ENCODE measurements around the gene PDC.

Gene PDC

GRCh38 chr1:186479162-186479561, 18.2 kb upstream of the PDC start:
- no peaks in the 10 kb centered on the region for H3K4me1 ChIP-seq (ENCODE audit: low read length)
- H2AFZ ChIP-seq (ENCODE audit: low read length) = no peak overlapping the region
- TF ChIP-seq EZH2phosphoT487 (IDR thresholded peaks at IDR 0.05; ENCODE audit: low read length) (no peak), CTCF (IDR thresholded peaks at IDR 0.05; ENCODE audit: low read length) (no peak), EZH2 (optimal IDR thresholded peaks at IDR 0.05; ENCODE audit: low read depth, low read length) (no peak)
- no peaks in the 10 kb centered on the region for H3F3A ChIP-seq (ENCODE audit: insufficient read depth, low read length)
- H3K4me3 ChIP-seq (ENCODE audit: low read length) = no peak overlapping the region
- H3K9ac ChIP-seq (ENCODE audit: low read length) = no peak overlapping the region
- no peaks in the 10 kb centered on the region for H3K9me2 ChIP-seq (replicated peaks; ENCODE audit: insufficient read depth, low read length)
- H4K20me1 ChIP-seq (ENCODE audit: insufficient read depth, low read length) = no peaks in the 10 kb centered on the region
- no peak for DNase-seq
- no peaks in the 10 kb centered on the region for H3K36me3 ChIP-seq (replicated peaks; ENCODE audit: insufficient read depth, low read length)
- no peaks in the 10 kb centered on the region for H3K9me3 ChIP-seq (replicated peaks; ENCODE audit: insufficient read depth, low read length)
- no peaks in the 10 kb centered on the region for H3K79me2 ChIP-seq (ENCODE audit: low read length)
- no peak overlapping the region for H3K27ac ChIP-seq (ENCODE audit: low read length)
- no peaks in the 10 kb centered on the region for H3K27me3 ChIP-seq (replicated peaks; ENCODE audit: insufficient read depth, low read length)
- no peak overlapping the region for H3K4me2 ChIP-seq (ENCODE audit: low read depth, low read length)

DNA sequence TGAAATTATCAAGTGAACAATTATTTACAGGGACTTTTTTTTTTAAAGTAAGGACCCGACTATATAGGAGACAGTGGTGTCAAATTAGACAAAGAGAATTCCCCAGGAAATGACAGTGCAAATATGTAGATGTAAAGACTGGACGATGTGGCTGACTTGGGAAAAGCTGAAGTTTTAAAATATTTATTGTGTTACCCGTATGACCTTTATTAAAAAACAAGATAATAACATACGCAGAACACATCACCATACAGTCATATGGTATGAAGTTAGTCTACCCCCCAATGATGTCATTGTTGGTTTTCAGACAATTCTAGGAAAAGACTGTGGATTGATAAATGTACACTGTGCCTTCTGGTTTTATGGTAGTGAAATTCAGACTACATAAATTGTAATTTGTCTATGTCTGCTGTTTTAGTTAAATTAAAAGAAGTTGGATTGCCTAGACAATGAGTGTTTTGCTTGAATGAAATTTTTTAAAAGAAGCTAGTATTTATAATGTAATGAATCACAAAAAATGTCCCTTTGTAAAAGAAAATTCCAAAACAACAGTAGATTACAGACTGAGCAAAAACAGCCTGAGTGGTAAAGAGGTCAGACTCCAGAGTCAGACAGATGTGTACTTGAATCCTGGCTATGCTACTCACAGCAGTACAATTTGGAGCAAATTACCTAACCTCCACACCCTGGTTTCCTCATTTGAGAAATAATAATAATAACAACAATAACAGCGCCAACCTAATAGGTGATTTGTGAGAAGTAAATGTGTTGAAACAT, 15.5 kb upstream of the PDC start:
- H3K9me2 ChIP-seq (replicated peaks; ENCODE audit: insufficient read depth, low read length) = no peaks in the 10 kb centered on the region
- 0 out of 2 replicates have a peak, but pooled peaks cover 4% of the 10 kb centered on the region for H3K4me1 ChIP-seq (ENCODE audit: low read length)
- H3K9me3 ChIP-seq (replicated peaks; ENCODE audit: insufficient read depth, low read length) = no peaks in the 10 kb centered on the region
- TF ChIP-seq EZH2 (optimal IDR thresholded peaks at IDR 0.05; ENCODE audit: low read depth, low read length) (no peak), EZH2phosphoT487 (IDR thresholded peaks at IDR 0.05; ENCODE audit: low read length) (no peak), CTCF (IDR thresholded peaks at IDR 0.05; ENCODE audit: low read length) (no peak)
- H3K27me3 ChIP-seq (replicated peaks; ENCODE audit: insufficient read depth, low read length) = no peaks in the 10 kb centered on the region
- no peaks in the 10 kb centered on the region for H3K79me2 ChIP-seq (ENCODE audit: low read length)
- no peak overlapping the region for H3K4me3 ChIP-seq (ENCODE audit: low read length)
- H3K4me2 ChIP-seq (ENCODE audit: low read depth, low read length) = no peak overlapping the region
- H3F3A ChIP-seq (ENCODE audit: insufficient read depth, low read length) = no peaks in the 10 kb centered on the region
- no peaks in the 10 kb centered on the region for H3K36me3 ChIP-seq (replicated peaks; ENCODE audit: insufficient read depth, low read length)
- H2AFZ ChIP-seq (ENCODE audit: low read length) = no peak overlapping the region
- no peak for DNase-seq
- H3K27ac ChIP-seq (ENCODE audit: low read length) = no peak overlapping the region
- no peak overlapping the region for H3K9ac ChIP-seq (ENCODE audit: low read length)
- no peaks in the 10 kb centered on the region for H4K20me1 ChIP-seq (ENCODE audit: insufficient read depth, low read length)

DNA sequence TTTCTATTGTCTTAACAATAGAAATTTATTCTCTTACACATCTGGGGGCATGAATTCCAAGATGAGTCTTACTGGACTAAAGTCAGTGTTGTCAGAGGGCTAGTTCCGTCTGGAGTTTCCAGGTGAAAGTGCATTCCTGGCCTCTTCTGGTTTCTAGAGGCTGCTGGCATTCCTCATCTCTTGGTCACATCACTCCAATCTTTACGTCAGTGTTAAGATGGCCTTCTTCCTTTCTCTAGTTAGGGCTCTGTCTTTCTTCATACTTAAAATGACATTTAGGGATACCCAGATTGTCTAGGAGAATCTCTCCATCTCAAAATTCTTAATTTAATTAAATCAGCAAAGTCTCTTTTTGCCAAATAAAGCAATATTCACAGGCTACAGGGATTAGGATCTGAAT, 13.3 kb upstream of the PDC start:
- no peak overlapping the region for H3K27ac ChIP-seq (ENCODE audit: low read length)
- no peaks in the 10 kb centered on the region for H3K9me3 ChIP-seq (replicated peaks; ENCODE audit: insufficient read depth, low read length)
- H3K4me2 ChIP-seq (ENCODE audit: low read depth, low read length) = no peak overlapping the region
- no peak for DNase-seq
- H3K9ac ChIP-seq (ENCODE audit: low read length) = no peak overlapping the region
- no peaks in the 10 kb centered on the region for H3F3A ChIP-seq (ENCODE audit: insufficient read depth, low read length)
- 0 out of 2 replicates have a peak, but pooled peaks cover 4% of the 10 kb centered on the region for H3K4me1 ChIP-seq (ENCODE audit: low read length)
- no peak overlapping the region for H3K4me3 ChIP-seq (ENCODE audit: low read length)
- H4K20me1 ChIP-seq (ENCODE audit: insufficient read depth, low read length) = no peaks in the 10 kb centered on the region
- H3K36me3 ChIP-seq (replicated peaks; ENCODE audit: insufficient read depth, low read length) = no peaks in the 10 kb centered on the region
- H3K79me2 ChIP-seq (ENCODE audit: low read length) = no peaks in the 10 kb centered on the region
- no peaks in the 10 kb centered on the region for H3K27me3 ChIP-seq (replicated peaks; ENCODE audit: insufficient read depth, low read length)
- H3K9me2 ChIP-seq (replicated peaks; ENCODE audit: insufficient read depth, low read length) = no peaks in the 10 kb centered on the region
- no peak overlapping the region for H2AFZ ChIP-seq (ENCODE audit: low read length)
- no peak for TF ChIP-seq EZH2phosphoT487 (IDR thresholded peaks at IDR 0.05; ENCODE audit: low read length)
- TF ChIP-seq CTCF (IDR thresholded peaks at IDR 0.05; ENCODE audit: low read length) = no peak
- no peak for TF ChIP-seq EZH2 (optimal IDR thresholded peaks at IDR 0.05; ENCODE audit: low read depth, low read length)
